H1 (cell line): ENCODE results near the gene TNFSF4. TPM values are rescaled to one million over a fixed set of nuclear protein-coding genes. Genes with fewer than 3 reads are reported as not detected.

Source experiments
- CTCF ChIA-PET: fragments of 300-600 bp; sonication (Branson Sonifier 250); formaldehyde crosslinking; loops from one replicate; lab custom pipeline; 2021; ENCODE audit not compliant: partially characterized antibody; lab: Charles Lee
- POLR2A ChIA-PET: fragments of 300-600 bp; sonication (Branson Sonifier 250); formaldehyde crosslinking; loops from one replicate; lab custom pipeline; 2021; ENCODE audit warnings: inconsistent platforms; ENCODE audit not compliant: partially characterized antibody; lab: Charles Lee
- DNase-seq, 2 experiments: peaks; one replicate each; pipeline versions ENCODE4 v3.0.0 to v3.0.0-alpha.2; 2010 to 2022; ENCODE audit warnings: low spot score in 2 of 2, low read depth in 1 of 2, mixed read lengths in 1 of 2
- FAIRE-seq: peaks from 2 replicates; lab custom pipeline; 2011; peaks lifted over from hg19 to GRCh38; lab: Jason Lieb, UNC
- H2AFZ ChIP-seq: 2 replicates; pipeline ENCODE4 v1.8.1; 2012; ENCODE audit warnings: low read length, inconsistent platforms
- H2AK5ac ChIP-seq: 2 replicates; pipeline ENCODE4 v1.6.1; 2013; ENCODE audit warnings: low read depth, low read length
- H2BK120ac ChIP-seq: replicated peaks from 2 replicates; pipeline ENCODE3; 2013; ENCODE audit warnings: low read depth, low read length, inconsistent platforms
- H2BK12ac ChIP-seq: 2 replicates; pipeline ENCODE4 v1.6.1; 2013; ENCODE audit warnings: low read depth, low read length
- H2BK15ac ChIP-seq: 2 replicates; pipeline ENCODE4 v1.6.1; 2013; ENCODE audit warnings: low read length
- H2BK20ac ChIP-seq: 2 replicates; pipeline ENCODE4 v1.6.1; 2013; ENCODE audit warnings: low read length
- H2BK5ac ChIP-seq: 2 replicates; pipeline ENCODE4 v1.6.1; 2013; ENCODE audit warnings: low read depth, low read length
- H3K14ac ChIP-seq: 2 replicates; pipeline ENCODE4 v1.6.1; 2013; ENCODE audit warnings: inconsistent platforms; ENCODE audit not compliant: insufficient read length
- H3K18ac ChIP-seq: 2 replicates; pipeline ENCODE4 v1.6.1; 2013; ENCODE audit warnings: low read length; ENCODE audit errors: extremely low read depth
- H3K23ac ChIP-seq: 2 replicates; pipeline ENCODE4 v1.6.1; 2013; ENCODE audit warnings: inconsistent platforms; ENCODE audit not compliant: insufficient read length
- H3K23me2 ChIP-seq: 2 replicates; pipeline ENCODE4 v1.6.1; 2013; ENCODE audit warnings: low read depth, low read length
- H3K27ac ChIP-seq: 2 replicates; pipeline ENCODE4 v1.6.1; 2011; ENCODE audit warnings: low read depth, low read length, inconsistent platforms
- H3K27me3 ChIP-seq, 4 experiments: replicated peaks in 1 of 4; 1 replicate in 1 of 4; 2 replicates in 3 of 4; pipeline versions ENCODE4 v1.6.1 to v1.8.1; 2011 to 2013; ENCODE audit warnings: low read length in 3 of 4, mild to moderate bottlenecking in 3 of 4, inconsistent platforms in 2 of 4, mixed read lengths in 2 of 4, moderate library complexity in 1 of 4; ENCODE audit not compliant: control insufficient read depth in 3 of 4, insufficient read depth in 3 of 4; ENCODE audit errors: extremely low read depth in 1 of 4
- H3K36me3 ChIP-seq, 4 experiments: 2 replicates each; pipeline versions ENCODE4 v1.6.1 to v1.8.1; 2011 to 2013; ENCODE audit warnings: mild to moderate bottlenecking in 4 of 4, low read length in 3 of 4, moderate library complexity in 2 of 4, control low read depth in 1 of 4, inconsistent platforms in 1 of 4; ENCODE audit not compliant: insufficient read depth in 4 of 4, control insufficient read depth in 2 of 4
- H3K4ac ChIP-seq: replicated peaks from 2 replicates; pipeline ENCODE3; 2013; ENCODE audit warnings: low read length, low read depth, mixed read lengths, inconsistent platforms; ENCODE audit not compliant: insufficient read length
- H3K4me1 ChIP-seq, 4 experiments: replicated peaks in 1 of 4; 1 replicate in 1 of 4; 2 replicates in 3 of 4; pipeline versions ENCODE4 v1.6.1 to v1.8.1; 2011 to 2013; ENCODE audit warnings: low read length in 3 of 4, inconsistent platforms in 2 of 4, mixed read lengths in 1 of 4; ENCODE audit not compliant: insufficient read depth in 4 of 4, control insufficient read depth in 3 of 4
- H3K4me2 ChIP-seq, 2 experiments: 2 replicates each; pipeline versions ENCODE4 v1.6.1 to v1.8.1; 2011 to 2013; ENCODE audit warnings: low read depth in 2 of 2, low read length in 2 of 2, control low read depth in 1 of 2, inconsistent platforms in 1 of 2, mild to moderate bottlenecking in 1 of 2; ENCODE audit not compliant: insufficient read depth in 1 of 2
- H3K4me3 ChIP-seq, 4 experiments: fragments of 200-600, 300-600 bp in 1 of 4; sonication (generic), shearing (Covaris generic), sonication (Bioruptor Twin) in 1 of 4; 2 replicates each; pipeline versions ENCODE4 v1.5.1 to v1.8.1; 2011 to 2016; ENCODE audit warnings: low read length in 4 of 4, low read depth in 3 of 4, control low read depth in 2 of 4, inconsistent platforms in 2 of 4, mild to moderate bottlenecking in 2 of 4, mixed read lengths in 1 of 4, moderate library complexity in 1 of 4; ENCODE audit not compliant: insufficient read depth in 2 of 4; ENCODE audit errors: extremely low read depth in 1 of 4
- H3K56ac ChIP-seq: replicated peaks from 2 replicates; pipeline ENCODE3; 2013; ENCODE audit warnings: low read depth, mild to moderate bottlenecking, mixed read lengths, low read length, inconsistent platforms; ENCODE audit not compliant: insufficient read length
- H3K79me1 ChIP-seq: 2 replicates; pipeline ENCODE4 v1.6.1; 2013; ENCODE audit warnings: low read depth, low read length, control low read depth
- H3K79me2 ChIP-seq, 2 experiments: 2 replicates each; pipeline versions ENCODE4 v1.6.1 to v1.8.1; 2012 to 2013; ENCODE audit warnings: low read length in 2 of 2, mild to moderate bottlenecking in 2 of 2, inconsistent platforms in 1 of 2; ENCODE audit not compliant: insufficient read depth in 2 of 2, control insufficient read depth in 1 of 2
- H3K9ac ChIP-seq, 4 experiments: replicated peaks in 1 of 4; 1 replicate in 1 of 4; 2 replicates in 3 of 4; pipeline versions ENCODE4 v1.6.1 to v1.8.1; 2011 to 2013; ENCODE audit warnings: low read depth in 3 of 4, low read length in 3 of 4, control low read depth in 2 of 4, mild to moderate bottlenecking in 2 of 4, moderate library complexity in 2 of 4, inconsistent platforms in 1 of 4; ENCODE audit errors: extremely low read depth in 1 of 4
- H3K9me3 ChIP-seq, 2 experiments: 2 replicates each; pipeline versions ENCODE4 v1.6.1 to v1.8.1; 2012 to 2013; ENCODE audit warnings: mild to moderate bottlenecking in 2 of 2, moderate library complexity in 2 of 2, control low read depth in 1 of 2, inconsistent platforms in 1 of 2, low read depth in 1 of 2, low read length in 1 of 2, mixed read lengths in 1 of 2; ENCODE audit not compliant: insufficient read depth in 2 of 2
- H4K20me1 ChIP-seq, 2 experiments: replicated peaks in 1 of 2; 2 replicates each; pipeline versions ENCODE3 to v1.8.1; 2011 to 2013; ENCODE audit warnings: inconsistent platforms in 2 of 2, low read length in 2 of 2, mild to moderate bottlenecking in 1 of 2; ENCODE audit not compliant: insufficient read depth in 2 of 2, control insufficient read depth in 1 of 2
- H4K5ac ChIP-seq: 2 replicates; pipeline ENCODE4 v1.6.1; 2013; ENCODE audit warnings: low read length, low read depth, mixed read lengths, inconsistent platforms; ENCODE audit not compliant: insufficient read length
- H4K8ac ChIP-seq: 2 replicates; pipeline ENCODE4 v1.8.0; 2013; ENCODE audit warnings: mild to moderate bottlenecking, moderate library complexity, low read length, inconsistent platforms; ENCODE audit not compliant: insufficient read depth; ENCODE audit errors: extremely low read depth
- H4K91ac ChIP-seq: replicated peaks from 2 replicates; pipeline ENCODE3; 2013; ENCODE audit warnings: low read length, mixed read lengths, inconsistent platforms; ENCODE audit not compliant: insufficient read length
- CTBP2 ChIP-seq: IDR thresholded peaks from 2 replicates; pipeline ENCODE4 v1.7.0; 2011; ENCODE audit warnings: borderline replicate concordance, mild to moderate bottlenecking, moderate library complexity, mixed read lengths, low read length; ENCODE audit not compliant: insufficient read depth, insufficient read length
- GTF2F1 ChIP-seq: IDR thresholded peaks from 2 replicates; pipeline ENCODE4 v1.6.1; 2012; ENCODE audit warnings: low read depth, low read length, improper control_type of control experiment, borderline replicate concordance
- HDAC6 ChIP-seq: IDR thresholded peaks from one replicate; pipeline ENCODE4 v1.7.1; 2012; ENCODE audit warnings: low read depth, mild to moderate bottlenecking, inconsistent platforms, low read length, moderate library complexity
- WGBS, 2 experiments: shearing (Covaris generic) in 1 of 2; methylation state at CpG; one replicate each; pipeline versions ENCODE4 v1.1.6 to v1.1.7; 2013 to 2015; ENCODE audit warnings: low lambda C conversion rate in 2 of 2, mixed read lengths in 2 of 2, inconsistent platforms in 1 of 2, low coverage in 1 of 2, missing lambda C conversion rate in 1 of 2; ENCODE audit not compliant: insufficient replicate concordance in 2 of 2, insufficient coverage in 1 of 2, insufficient read length in 1 of 2; ENCODE audit errors: extremely low coverage in 1 of 2, missing lambda C conversion rate in 1 of 2; 5-methylcytosine and 5-hydroxymethylcytosine counted together
- polyA plus RNA-seq, 7 experiments: library from polyadenylated mRNA; depleted of rRNA in 3 of 7; stranded (reverse) in 5 of 7; unstranded in 2 of 7; fragments of >200 nt in 5 of 7; fragments of 200-250 nt in 2 of 7; gene quantifications; 1 replicate in 5 of 7; 2 replicates in 1 of 7; 4 replicates in 1 of 7; pipeline versions ENCODE4 v1.2.1 to v1.2.3, GENCODE V29; 2011 to 2013; ENCODE audit warnings: missing spikeins in 2 of 7, mixed read lengths in 2 of 7
- total RNA-seq: library from RNA; stranded (reverse); fragmentation: NEBNext Ultra II Directional; extraction: Animal tissue kit (Norgen Biotek cat#: 25700); gene quantifications from 2 replicates; pipeline ENCODE4 v1.2.1, GENCODE V29; 2021

The TNFSF4 gene
- total and polyA plus RNA-seq, 2 of the 8 experiments (the other 6 are each of a cell fraction or from before 2014, with no cell fraction given), result 0.54 to 0.63 TPM

- Histone ChIP-seq H3K79me1 (no peaks in the 10 kb centered on the region), H3K4me2 (no peak overlapping the region), H2BK5ac (no peak overlapping the region), H2BK15ac (no peak overlapping the region), H2AK5ac (no peak overlapping the region), H3K79me2 (no peaks in the 10 kb centered on the region), H3K27ac (no peak overlapping the region), H3K4me3 (no peak overlapping the region), H3K9ac (no peak overlapping the region), H2BK120ac (no peak overlapping the region), H3K9me3 (no peaks in the 10 kb centered on the region), H3K36me3 (no peaks in the 10 kb centered on the region), H3K4ac (no peak overlapping the region), H4K91ac (no peak overlapping the region), H2BK12ac (no peak overlapping the region), H2BK20ac (no peak overlapping the region), H3K14ac (no peak overlapping the region), H3K4me1 (peaks cover 0 to 2% (median 2%) of the 10 kb centered on the region in 4 experiments; a peak in 4 of 7 replicates), H3K23me2 (no peaks in the 10 kb centered on the region), H4K5ac (no peak overlapping the region), H2AFZ (no peak overlapping the region), H3K23ac (no peak overlapping the region), H3K56ac (no peak overlapping the region), H4K8ac (no peak overlapping the region), H3K27me3 (peaks cover 4 to 33% (median 20%) of the 10 kb centered on the region in 4 experiments), H4K20me1 (no peaks in the 10 kb centered on the region), H3K18ac (no peak overlapping the region)
- CTCF ChIA-PET, result interaction anchor here (0.6 to 1.2 kb wide), 4 partner anchors 10 to 513 kb away, joined by 3 to 4 read pairs (median 3); no protein-coding TSS in a partner anchor
- POLR2A ChIA-PET, result no interaction called here
- FAIRE-seq (no peak), DNase-seq (no peak)
- 96% methylated on average over 2 of the region's 2 CpGs; no CpG with 5 or more reads in 1 of the 2 experiments for WGBS, 2 experiments
- no peak for TF ChIP-seq GTF2F1
- TF ChIP-seq CTBP2, result no peak
- TF ChIP-seq HDAC6, result no peak
Measured at GRCh38 chr1:173212952-173213491, 5.9 kb upstream of the TNFSF4 start.
